Testis (tissue), 3 donors: ENCODE measurements around the gene BSG. TPM values are rescaled to one million over a fixed set of nuclear protein-coding genes. Genes with fewer than 3 reads are reported as not detected.
A peak's percentile ranks its signal among the peaks of the same experiment; 100 is the strongest.
"Not testable (repeated sequence)": the region's sequence is repeated elsewhere in the genome, so short reads cannot be mapped to it uniquely, and the experiment has no call there.

Source experiments
- DNase-seq: peaks from one replicate; pipeline ENCODE4 v3.0.0-alpha.2; 2019
- H3K27ac ChIP-seq, 2 donors: fragments of 200-600 bp; sonication (generic); one replicate each; pipeline ENCODE4 v1.5.1; 2019
- H3K27me3 ChIP-seq: fragments of 200-600 bp; sonication (generic); one replicate; pipeline ENCODE4 v1.5.1; 2019
- H3K36me3 ChIP-seq: fragments of 200-600 bp; sonication (generic); one replicate; pipeline ENCODE4 v1.5.1; 2017; ENCODE audit warnings: low read depth; ENCODE audit errors: missing control alignments
- H3K4me1 ChIP-seq: fragments of 200-600 bp; sonication (generic); one replicate; pipeline ENCODE4 v1.5.1; 2019
- H3K4me3 ChIP-seq, 2 donors: fragments of 200-600 bp; sonication (generic); one replicate each; pipeline ENCODE4 v1.5.1; 2017 to 2019
- H3K9me3 ChIP-seq: fragments of 200-600 bp; sonication (generic); one replicate; pipeline ENCODE4 v1.5.1; 2017
- CTCF ChIP-seq, 3 experiments: fragments of 450-650 bp in 2 of 3; fragments of 200-600 bp in 1 of 3; sonication (generic) in 1 of 3; IDR thresholded peaks; one replicate each; pipeline ENCODE4 v1.5.1; 2016 to 2019; ENCODE audit warnings: antibody characterized with exemption in 3 of 3, mild to moderate bottlenecking in 2 of 3, moderate library complexity in 1 of 3
- POLR2A ChIP-seq: fragments of 450-650 bp; IDR thresholded peaks from one replicate; pipeline ENCODE4 v1.6.1; 2017; ENCODE audit warnings: antibody characterized with exemption, mild to moderate bottlenecking, moderate library complexity
- WGBS, 2 donors: methylation state at CpG; one replicate each; pipeline ENCODE4 v1.1.5; 2018; 5-methylcytosine and 5-hydroxymethylcytosine counted together
- intact Hi-C: fragments of 100-400 bp; cut with DNase I; formaldehyde crosslinking; loops from one replicate; pipeline ENCODE4 v1.15.1; 2023; ENCODE audit warnings: low total_unique reads
- polyA plus RNA-seq: library from polyadenylated mRNA; stranded (reverse); fragments of 350-450 nt; fragmentation: Illumina TruSeq; extraction: RNeasy Lipid Tissue Mini Kit (QIAGEN cat#74804); gene quantifications from one replicate; pipeline ENCODE4 v1.2.3, GENCODE V29; 2014; ENCODE audit warnings: low read depth, low replicate concordance; ENCODE audit not compliant: insufficient read depth
- total RNA-seq, 2 donors: library from RNA; depleted of rRNA; stranded (reverse); fragments of >200 nt; gene quantifications; one replicate each; pipeline ENCODE4 v1.2.3, GENCODE V29; 2016

The BSG gene
- total and polyA plus RNA-seq, 3 donors from 2014 or later, result 870 to 1,458 (median 1,391) TPM

GRCh38 chr19:628168-628567, 55.8 kb downstream of the BSG start:
- Histone ChIP-seq H3K27me3 (no peaks in the 10 kb centered on the region), H3K36me3 (no peaks in the 10 kb centered on the region), H3K4me1 (peaks cover 10% of the 10 kb centered on the region), H3K9me3 (no peaks in the 10 kb centered on the region), H3K27ac (no peak overlapping the region), H3K4me3 (no peak overlapping the region)
- no peak for DNase-seq
- WGBS, 2 donors, result 87 to 88% methylated on average over 16 to 19 of the region's 19 CpGs
- intact Hi-C loops, result no loop called here
- TF ChIP-seq CTCF (IDR thresholded peaks at IDR 0.05) (no peak), POLR2A (no peak)

- H3K9me3 ChIP-seq, H3K27ac ChIP-seq, H3K36me3 ChIP-seq, H3K27me3 ChIP-seq, H3K4me3 ChIP-seq, DNase-seq, intact Hi-C loops: not testable (repeated sequence)
- 61 to 64% methylated on average over 16 to 25 of the region's 25 CpGs for WGBS, 2 donors
- H3K4me1 ChIP-seq, result peaks cover 16% of the 10 kb centered on the region
Observed at GRCh38 chr19:629515-629914, 57.1 kb downstream of the BSG start.

- H3K4me1 ChIP-seq, result peaks cover 16% of the 10 kb centered on the region
- no peaks in the 10 kb centered on the region for H3K27me3 ChIP-seq
- WGBS, 2 donors, result 95 to 96% methylated on average over 10 to 30 of the region's 30 CpGs
- intact Hi-C loops, result no loop called here
- no peak for DNase-seq
- TF ChIP-seq POLR2A (no peak), CTCF (IDR thresholded peaks at IDR 0.05) (no peak)
- no peak overlapping the region for H3K27ac ChIP-seq
- H3K36me3 ChIP-seq, result no peaks in the 10 kb centered on the region
- H3K9me3 ChIP-seq, result no peaks in the 10 kb centered on the region
- no peak overlapping the region for H3K4me3 ChIP-seq
Observed at GRCh38 chr19:629961-630714, 57.7 kb downstream of the BSG start.

- no peaks in the 10 kb centered on the region for H3K36me3 ChIP-seq
- TF ChIP-seq POLR2A (no peak), CTCF (IDR thresholded peaks at IDR 0.05) (no peak)
- H3K9me3 ChIP-seq, result no peaks in the 10 kb centered on the region
- 2 to 8% methylated on average over 4 to 34 of the region's 35 CpGs for WGBS, 2 donors
- peaks cover 16% of the 10 kb centered on the region for H3K4me1 ChIP-seq
- DNase-seq, result peak; percentile 53
- intact Hi-C loops, result no loop called here
- peak overlapping the region; percentile 70 to 74 for H3K27ac ChIP-seq
- no peaks in the 10 kb centered on the region for H3K27me3 ChIP-seq
- peak overlapping the region; percentile 77 to 88 for H3K4me3 ChIP-seq
Observed at GRCh38 chr19:632579-633067, 60.2 kb downstream of the BSG start.

Other genes starting within 250 kb of the BSG start
- 10 to 100 TPM; 47.6 to 54.6 TPM for gene MIER2, start 227.8 kb upstream of the BSG start, total RNA-seq
- gene MIER2, start 227.8 kb upstream of the BSG start, polyA plus RNA-seq, result 64.0 TPM
- gene C2CD4C, start 163.4 kb upstream of the BSG start, total RNA-seq, result 1 to 10 TPM; 5.3 to 5.4 TPM
- gene C2CD4C, start 163.4 kb upstream of the BSG start, polyA plus RNA-seq, result 0.88 TPM
- 10 to 100 TPM; 57.8 to 67.3 TPM for gene SHC2, start 111.6 kb upstream of the BSG start, total RNA-seq
- 26.7 TPM for gene SHC2, start 111.6 kb upstream of the BSG start, polyA plus RNA-seq
- gene MADCAM1, start 76.1 kb upstream of the BSG start, total RNA-seq, result 1 to 10 TPM; 2.2 to 2.3 TPM
- gene MADCAM1, start 76.1 kb upstream of the BSG start, polyA plus RNA-seq, result 1.6 TPM
- 100 to 1,000 TPM in 1 of 2 donors, 10 to 100 TPM in 1; 98.5 to 104 TPM for gene TPGS1, start 65.1 kb upstream of the BSG start, total RNA-seq
- 5.4 TPM for gene TPGS1, start 65.1 kb upstream of the BSG start, polyA plus RNA-seq
- gene CDC34, start 40.8 kb upstream of the BSG start, total RNA-seq, result 100 to 1,000 TPM; 205 to 249 TPM
- gene CDC34, start 40.8 kb upstream of the BSG start, polyA plus RNA-seq, result 149 TPM
- gene GZMM, start 28.5 kb upstream of the BSG start, total RNA-seq, result 1 to 10 TPM in 1 of 2 donors, under 1 TPM in 1; 0.31 to 1.4 TPM
- gene GZMM, start 28.5 kb upstream of the BSG start, polyA plus RNA-seq, result 2.2 TPM
- gene HCN2, start 17.3 kb downstream of the BSG start, total RNA-seq, result 10 to 100 TPM in 1 of 2 donors, 1 to 10 TPM in 1; 6.6 to 12.4 TPM
- 5.5 TPM for gene HCN2, start 17.3 kb downstream of the BSG start, polyA plus RNA-seq
- gene POLRMT, start 60.9 kb downstream of the BSG start, total RNA-seq, result 100 to 1,000 TPM; 116 to 137 TPM
- 178 TPM for gene POLRMT, start 60.9 kb downstream of the BSG start, polyA plus RNA-seq
- 1 to 10 TPM; 1.8 to 3.1 TPM for gene FGF22, start 67.3 kb downstream of the BSG start, total RNA-seq
- 2.6 TPM for gene FGF22, start 67.3 kb downstream of the BSG start, polyA plus RNA-seq
- 100 to 1,000 TPM; 148 to 158 TPM for gene RNF126, start 90.6 kb downstream of the BSG start, total RNA-seq
- 107 TPM for gene RNF126, start 90.6 kb downstream of the BSG start, polyA plus RNA-seq
- gene FSTL3, start 103.8 kb downstream of the BSG start, total RNA-seq, result 100 to 1,000 TPM; 343 to 397 TPM
- 98.6 TPM for gene FSTL3, start 103.8 kb downstream of the BSG start, polyA plus RNA-seq
- not detected for gene PRSS57, start 122.9 kb downstream of the BSG start, total RNA-seq
- not detected for gene PRSS57, start 122.9 kb downstream of the BSG start, polyA plus RNA-seq
- gene PALM, start 136.3 kb downstream of the BSG start, total RNA-seq, result 10 to 100 TPM; 35.5 to 47.8 TPM
- 46.4 TPM for gene PALM, start 136.3 kb downstream of the BSG start, polyA plus RNA-seq
- 1 to 10 TPM; 1.1 to 3.1 TPM for gene MISP, start 178.5 kb downstream of the BSG start, total RNA-seq
- 1.1 TPM for gene MISP, start 178.5 kb downstream of the BSG start, polyA plus RNA-seq
- gene PTBP1, start 224.9 kb downstream of the BSG start, total RNA-seq, result 100 to 1,000 TPM; 168 to 196 TPM
- 116 TPM for gene PTBP1, start 224.9 kb downstream of the BSG start, polyA plus RNA-seq
- gene PLPPR3, start 249.4 kb downstream of the BSG start, total RNA-seq, result 10 to 100 TPM; 16.9 to 20.1 TPM
- 2.7 TPM for gene PLPPR3, start 249.4 kb downstream of the BSG start, polyA plus RNA-seq